ENCODE results near the gene FXYD6.

The FXYD6 gene

DNA sequence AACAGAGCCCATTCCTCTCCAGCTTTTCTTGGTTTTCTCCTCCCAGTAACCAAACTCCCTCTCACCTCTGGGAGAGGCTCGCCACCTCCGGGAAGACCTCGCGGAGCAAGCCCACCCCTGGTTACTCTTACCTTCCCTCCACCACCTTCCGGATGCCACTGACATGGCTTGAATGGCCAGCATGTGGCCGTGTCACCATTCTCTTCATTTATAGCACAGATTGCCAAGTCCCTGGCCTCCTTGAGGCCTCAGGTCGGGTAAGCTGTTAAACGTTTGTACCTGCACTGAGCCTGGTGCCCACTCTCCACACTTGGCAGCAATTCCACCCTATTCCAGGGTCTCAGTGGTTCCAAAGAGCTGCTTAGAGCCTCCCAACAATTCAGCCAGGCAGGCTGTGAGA lies 43.9 kb downstream of the FXYD6 start:
- H3K27ac ChIP-seq: no peak overlapping the region
- TF ChIP-seq FOXP2 (optimal IDR thresholded peaks at IDR 0.05; ENCODE audit: control extremely low read depth, extremely low read length, insufficient read depth) (no peak), POLR2AphosphoS5 (IDR thresholded peaks at IDR 0.05; ENCODE audit: borderline replicate concordance, low read depth, low read length) (no peak), EZH2 (IDR thresholded peaks at IDR 0.05) (no peak)
- no peak overlapping the region for H3K9ac ChIP-seq (ENCODE audit: insufficient read length)
- no peaks in the 10 kb centered on the region for H3K36me3 ChIP-seq (ENCODE audit: insufficient read depth, low read length)
- DNase-seq (ENCODE audit: low read depth, low spot score): no peak
- H3K4me3 ChIP-seq: no peak overlapping the region
- no peaks in the 10 kb centered on the region for H3K9me3 ChIP-seq (ENCODE audit: low read depth, low read length)

DNA sequence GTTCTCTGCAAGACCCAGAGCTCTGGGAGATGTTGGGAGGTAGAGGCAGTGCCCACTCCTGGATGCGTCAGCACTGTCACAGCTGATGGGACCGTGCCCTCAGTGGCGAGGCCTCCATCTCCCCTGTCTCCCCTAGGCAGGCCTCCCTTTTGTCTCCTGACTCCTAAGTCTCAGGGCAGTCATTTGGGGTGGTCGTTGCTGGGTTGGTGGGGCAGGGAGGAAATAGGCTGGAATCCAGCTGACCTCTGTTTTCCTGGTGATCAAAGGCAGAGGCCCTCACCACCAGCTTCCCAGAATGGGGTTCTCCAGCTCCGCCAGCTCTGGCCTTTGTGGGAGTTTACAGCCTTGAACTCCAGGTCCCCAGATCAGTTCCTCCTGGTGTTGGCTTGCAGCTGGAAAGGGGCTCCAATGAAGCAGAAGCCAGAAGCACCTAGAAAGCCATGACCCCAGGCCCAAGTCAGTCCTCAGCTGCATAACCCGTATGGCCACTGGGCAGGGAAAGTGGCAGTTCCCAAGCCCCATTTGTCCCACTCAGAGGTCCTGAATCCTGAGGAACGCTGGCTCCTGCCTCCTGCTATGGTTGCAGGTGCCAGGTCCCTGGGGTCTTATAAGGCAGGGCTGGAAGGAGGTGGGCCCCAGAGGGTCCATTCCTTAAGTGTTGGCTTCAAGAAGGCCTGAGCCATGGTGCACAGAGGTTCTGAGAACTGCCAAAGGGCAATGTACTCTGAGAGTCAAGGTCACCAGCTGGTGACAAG lies 44.6 kb downstream of the FXYD6 start:
- H3K4me3 ChIP-seq: no peak overlapping the region
- no peaks in the 10 kb centered on the region for H3K36me3 ChIP-seq (ENCODE audit: insufficient read depth, low read length)
- no peak for DNase-seq (ENCODE audit: low read depth, low spot score)
- no peaks in the 10 kb centered on the region for H3K9me3 ChIP-seq (ENCODE audit: low read depth, low read length)
- TF ChIP-seq POLR2AphosphoS5 (IDR thresholded peaks at IDR 0.05; ENCODE audit: borderline replicate concordance, low read depth, low read length) (no peak), FOXP2 (optimal IDR thresholded peaks at IDR 0.05; ENCODE audit: control extremely low read depth, extremely low read length, insufficient read depth) (no peak), EZH2 (IDR thresholded peaks at IDR 0.05) (no peak)
- H3K9ac ChIP-seq (ENCODE audit: insufficient read length): no peak overlapping the region
- no peak overlapping the region for H3K27ac ChIP-seq

DNA sequence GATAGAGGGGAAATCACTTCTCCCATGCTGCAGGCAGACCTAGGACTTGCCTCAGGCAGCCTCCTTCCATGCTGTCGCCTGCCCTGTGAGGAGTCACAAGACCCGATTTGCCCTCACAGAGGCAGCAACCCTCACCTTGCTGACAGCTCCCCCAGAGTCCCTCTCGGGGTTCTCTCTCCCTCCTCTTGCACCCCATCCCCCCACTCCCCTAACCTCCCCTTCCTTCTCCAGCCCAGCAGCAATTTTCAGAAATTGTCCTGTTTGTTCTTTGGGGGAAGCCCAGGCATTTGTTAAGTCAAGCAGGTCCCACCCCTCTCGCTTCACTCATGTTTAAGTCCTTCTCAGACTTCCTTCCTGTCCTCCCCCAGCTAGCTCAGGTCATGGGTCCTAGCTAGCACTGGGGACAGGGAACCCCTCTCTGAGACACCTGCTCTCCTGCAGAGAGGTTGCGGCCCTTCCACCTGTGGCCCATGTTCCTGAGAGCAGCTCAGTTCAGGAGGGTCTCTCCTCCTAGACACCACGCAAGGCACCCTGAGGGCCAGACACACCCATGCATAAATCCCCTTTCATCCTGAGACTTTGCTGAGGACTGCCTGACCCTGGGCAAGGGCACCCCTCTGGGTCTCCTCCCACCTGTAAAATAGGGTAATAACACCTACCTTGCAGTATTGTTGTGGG lies 45.6 kb downstream of the FXYD6 start:
- TF ChIP-seq FOXP2 (optimal IDR thresholded peaks at IDR 0.05; ENCODE audit: control extremely low read depth, extremely low read length, insufficient read depth) (no peak), EZH2 (IDR thresholded peaks at IDR 0.05) (no peak), POLR2AphosphoS5 (IDR thresholded peaks at IDR 0.05; ENCODE audit: borderline replicate concordance, low read depth, low read length) (no peak)
- no peak for DNase-seq (ENCODE audit: low read depth, low spot score)

GRCh38 chr11:117830072-117830471 lies 46.4 kb downstream of the FXYD6 start:
- no peak overlapping the region for H3K9ac ChIP-seq (ENCODE audit: insufficient read length)

More for the DNA sequence above, 45.6 kb downstream of the FXYD6 start:
- H3K27ac ChIP-seq: no peak overlapping the region
- no peak overlapping the region for H3K9ac ChIP-seq (ENCODE audit: insufficient read length)
- H3K36me3 ChIP-seq (ENCODE audit: insufficient read depth, low read length): no peaks in the 10 kb centered on the region
- H3K4me3 ChIP-seq: no peak overlapping the region
- no peaks in the 10 kb centered on the region for H3K9me3 ChIP-seq (ENCODE audit: low read depth, low read length)

DNA sequence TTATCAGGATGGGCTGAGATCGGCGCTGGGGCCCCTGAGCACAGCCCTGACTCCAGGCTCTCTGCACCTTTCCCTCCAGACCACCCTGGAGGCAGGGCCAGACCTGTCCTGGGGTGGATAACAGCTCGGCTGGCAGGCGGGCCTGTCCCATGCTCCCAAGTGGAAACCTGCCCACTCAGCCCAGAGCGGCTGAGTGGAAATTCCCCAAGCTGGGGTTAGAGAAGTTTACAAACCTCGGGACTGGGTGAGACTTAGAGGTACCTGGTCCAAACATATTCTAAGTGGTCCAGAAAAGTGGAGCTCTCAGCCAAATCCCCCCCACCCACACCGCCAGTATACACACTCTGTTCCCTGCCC lies 47.1 kb downstream of the FXYD6 start:
- no peak for DNase-seq (ENCODE audit: low read depth, low spot score)
- no peak overlapping the region for H3K9ac ChIP-seq (ENCODE audit: insufficient read length)
- no peak for TF ChIP-seq EZH2 (IDR thresholded peaks at IDR 0.05)
- TF ChIP-seq POLR2AphosphoS5 (IDR thresholded peaks at IDR 0.05; ENCODE audit: borderline replicate concordance, low read depth, low read length): no peak
- TF ChIP-seq FOXP2 (optimal IDR thresholded peaks at IDR 0.05; ENCODE audit: control extremely low read depth, extremely low read length, insufficient read depth): no peak
- H3K4me3 ChIP-seq: no peak overlapping the region
- H3K36me3 ChIP-seq (ENCODE audit: insufficient read depth, low read length): no peaks in the 10 kb centered on the region
- no peaks in the 10 kb centered on the region for H3K9me3 ChIP-seq (ENCODE audit: low read depth, low read length)
- H3K27ac ChIP-seq: no peak overlapping the region

More at GRCh38 chr11:117830072-117830471, 46.4 kb downstream of the FXYD6 start:
- Histone ChIP-seq H3K36me3 (ENCODE audit: insufficient read depth, low read length) (no peaks in the 10 kb centered on the region), H3K4me3 (no peak overlapping the region), H3K27ac (no peak overlapping the region), H3K9me3 (ENCODE audit: low read depth, low read length) (no peaks in the 10 kb centered on the region)
- no peak for TF ChIP-seq POLR2AphosphoS5 (IDR thresholded peaks at IDR 0.05; ENCODE audit: borderline replicate concordance, low read depth, low read length)
- no peak for TF ChIP-seq FOXP2 (optimal IDR thresholded peaks at IDR 0.05; ENCODE audit: control extremely low read depth, extremely low read length, insufficient read depth)
- TF ChIP-seq EZH2 (IDR thresholded peaks at IDR 0.05): no peak
- DNase-seq (ENCODE audit: low read depth, low spot score): no peak

GRCh38 chr11:117828611-117829368 lies 47.7 kb downstream of the FXYD6 start:
- Histone ChIP-seq H3K9me3 (ENCODE audit: low read depth, low read length) (no peaks in the 10 kb centered on the region), H3K36me3 (ENCODE audit: insufficient read depth, low read length) (no peaks in the 10 kb centered on the region), H3K9ac (ENCODE audit: insufficient read length) (no peak overlapping the region), H3K27ac (no peak overlapping the region), H3K4me3 (no peak overlapping the region)
- no peak for DNase-seq (ENCODE audit: low read depth, low spot score)
- no peak for TF ChIP-seq EZH2 (IDR thresholded peaks at IDR 0.05)
- TF ChIP-seq FOXP2 (optimal IDR thresholded peaks at IDR 0.05; ENCODE audit: control extremely low read depth, extremely low read length, insufficient read depth): no peak
- no peak for TF ChIP-seq POLR2AphosphoS5 (IDR thresholded peaks at IDR 0.05; ENCODE audit: borderline replicate concordance, low read depth, low read length)

GRCh38 chr11:117827521-117828511 lies 48.6 kb downstream of the FXYD6 start:
- no peak overlapping the region for H3K9ac ChIP-seq (ENCODE audit: insufficient read length)
- H3K27ac ChIP-seq: no peak overlapping the region
- no peaks in the 10 kb centered on the region for H3K36me3 ChIP-seq (ENCODE audit: insufficient read depth, low read length)
- no peak for TF ChIP-seq FOXP2 (optimal IDR thresholded peaks at IDR 0.05; ENCODE audit: control extremely low read depth, extremely low read length, insufficient read depth)
- TF ChIP-seq EZH2 (IDR thresholded peaks at IDR 0.05): no peak
- TF ChIP-seq POLR2AphosphoS5 (IDR thresholded peaks at IDR 0.05; ENCODE audit: borderline replicate concordance, low read depth, low read length): no peak
- no peak overlapping the region for H3K4me3 ChIP-seq
- DNase-seq (ENCODE audit: low read depth, low spot score): no peak
- H3K9me3 ChIP-seq (ENCODE audit: low read depth, low read length): no peaks in the 10 kb centered on the region
